ENCODE results near the gene ARHGDIG.

ARHGDIG gene

GRCh38 chr16:281660-282255, 1.4 kb downstream of the ARHGDIG start:
- no peak for DNase-seq

- DNase-seq, result no peak
Measured at GRCh38 chr16:282491-282890, 2.1 kb downstream of the ARHGDIG start.

GRCh38 chr16:283033-283805, 2.8 kb downstream of the ARHGDIG start, which contains the start of gene PDIA2:
PDIA2 (plus strand) TSS chr16:283164; CDS start chr16:283170, 6 bp downstream.
- no peak for DNase-seq

- no peak for DNase-seq
Measured at GRCh38 chr16:284204-285120, 4.1 kb downstream of the ARHGDIG start.

GRCh38 chr16:285146-286055, 5.0 kb downstream of the ARHGDIG start:
- no peak for DNase-seq

- no peak for DNase-seq
Measured at GRCh38 chr16:286491-287297, 6.3 kb downstream of the ARHGDIG start.

GRCh38 chr16:287298-287811, 7.0 kb downstream of the ARHGDIG start:
- peak; percentile 54 for DNase-seq

- DNase-seq, result no peak
Measured at GRCh38 chr16:287981-288920, 7.9 kb downstream of the ARHGDIG start.

- no peak for DNase-seq
Measured at GRCh38 chr16:289395-289997, 9.1 kb downstream of the ARHGDIG start.

- DNase-seq, result no peak
Measured at GRCh38 chr16:290015-290680, 9.8 kb downstream of the ARHGDIG start.

- no peak for DNase-seq
Measured at GRCh38 chr16:290681-291405, 10.5 kb downstream of the ARHGDIG start.

- DNase-seq, result no peak
Measured at GRCh38 chr16:291539-291938, 11.1 kb downstream of the ARHGDIG start.

GRCh38 chr16:293043-293775, 12.8 kb downstream of the ARHGDIG start:
- no peak for DNase-seq

- DNase-seq, result no peak
Measured at GRCh38 chr16:296276-296675, 15.9 kb downstream of the ARHGDIG start.

- no peak for DNase-seq
Measured at GRCh38 chr16:296806-297510, 16.6 kb downstream of the ARHGDIG start.

GRCh38 chr16:297832-298231, 17.4 kb downstream of the ARHGDIG start:
- DNase-seq, result no peak

- DNase-seq, result no peak
Measured at GRCh38 chr16:301235-301634, 20.8 kb downstream of the ARHGDIG start.
